T-helper 9 cell (primary cell): ENCODE data around the gene LYSMD2.
A peak's percentile ranks its signal among the peaks of the same experiment; 100 is the strongest.

ENCODE experiments used
- DNase-seq: peaks from one replicate; pipeline ENCODE4 v3.0.0-alpha.2; 2020

Gene LYSMD2

DNA sequence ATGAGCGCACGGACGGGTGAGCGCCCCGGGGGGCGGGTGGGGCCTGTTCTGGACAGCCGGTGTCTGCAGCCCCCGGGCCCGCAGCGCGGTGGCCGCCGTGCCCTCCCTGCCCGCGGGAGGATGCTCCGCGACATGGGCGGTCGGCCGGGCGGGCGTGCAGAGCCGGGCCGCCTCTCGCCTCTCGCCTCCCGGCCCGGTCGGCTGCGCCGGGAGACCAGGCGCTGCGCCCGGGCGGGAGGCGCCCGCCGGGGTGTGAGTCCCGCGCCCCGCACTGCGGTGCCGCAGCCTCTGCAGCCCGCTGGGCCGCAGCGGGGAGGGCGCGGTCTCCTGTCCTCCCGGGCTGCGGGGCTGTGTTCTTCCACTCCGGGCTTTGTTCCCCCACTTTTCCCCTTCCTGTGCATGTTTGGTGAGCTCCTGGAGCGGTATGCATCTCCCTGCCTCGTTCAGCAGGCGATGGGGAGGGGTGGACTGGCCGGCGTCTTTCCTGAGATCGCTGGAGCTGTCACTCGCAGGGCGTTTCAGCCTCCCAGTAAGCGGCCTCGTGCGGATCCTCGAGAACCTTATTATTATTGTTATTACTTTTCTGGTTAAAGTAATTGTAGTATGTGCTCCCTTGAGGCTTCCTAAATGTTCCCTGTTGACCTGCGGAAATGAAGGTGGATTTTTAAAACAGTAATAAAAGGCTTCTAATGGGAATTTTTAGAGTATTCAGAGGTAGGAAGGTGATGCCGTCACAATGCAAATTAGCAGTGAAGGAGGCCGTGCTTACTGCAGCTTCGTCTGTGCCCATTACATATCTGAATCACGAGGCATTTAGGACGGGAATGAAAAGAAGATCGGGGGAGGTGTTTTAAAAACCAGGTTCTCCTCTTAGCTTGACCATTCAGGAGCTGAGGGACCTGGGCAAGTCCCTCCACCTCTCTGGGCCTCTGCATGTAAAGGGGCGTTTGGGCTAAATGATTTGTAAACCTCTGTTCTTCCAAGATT lies 14.5 kb upstream of the LYSMD2 start:
- DNase-seq, result no peak

DNA sequence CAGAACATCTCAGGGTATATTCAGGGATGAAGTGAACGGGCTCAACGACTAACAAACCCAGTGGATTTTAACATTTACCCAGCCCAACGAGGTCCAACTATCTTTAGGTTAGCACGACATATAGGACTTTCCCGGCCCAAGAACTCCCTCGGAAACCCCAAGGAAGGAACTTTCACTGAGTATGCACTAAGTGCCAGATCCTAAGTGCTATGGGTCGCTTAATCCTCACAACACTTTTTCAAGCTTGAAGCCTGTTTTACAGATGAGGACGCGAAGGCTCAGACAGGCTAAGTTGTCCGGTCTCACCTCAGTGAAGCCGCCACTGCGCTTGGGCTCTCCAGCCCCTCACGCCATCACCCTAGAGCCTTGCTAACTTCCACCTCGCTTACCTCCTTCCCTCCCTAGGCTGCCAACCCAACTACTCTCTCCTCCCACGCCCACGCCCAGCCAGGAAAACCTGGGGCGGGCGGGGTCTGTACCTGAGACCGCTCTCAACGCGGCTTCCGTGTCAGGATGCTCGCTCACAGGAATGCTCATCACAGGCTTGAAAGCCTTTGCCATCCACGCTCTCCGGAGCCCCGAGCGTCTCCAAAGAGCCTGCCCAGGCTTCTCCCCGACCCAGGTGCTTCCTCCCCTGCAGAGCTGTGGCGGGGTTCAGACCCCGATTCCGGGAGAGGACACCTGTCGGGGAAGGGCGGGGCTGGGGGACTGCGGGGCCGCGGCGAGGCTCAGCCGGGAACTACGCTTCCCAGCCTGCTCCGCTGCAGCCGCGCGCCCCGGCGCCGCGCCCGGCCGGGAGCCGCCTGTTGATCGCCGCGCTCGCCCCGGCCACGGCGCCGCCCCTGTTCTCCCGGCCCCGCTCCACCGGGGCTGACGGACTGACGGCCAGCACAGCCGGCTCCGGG lies 13.6 kb upstream of the LYSMD2 start, which contains the start of gene TMOD2:
Gene TMOD2 (plus strand): TSS at position 806 of the 905 bp plus-strand sequence. CDS start 14,845 bp downstream, outside the sequence.
- DNase-seq, result peak; percentile 37

DNA sequence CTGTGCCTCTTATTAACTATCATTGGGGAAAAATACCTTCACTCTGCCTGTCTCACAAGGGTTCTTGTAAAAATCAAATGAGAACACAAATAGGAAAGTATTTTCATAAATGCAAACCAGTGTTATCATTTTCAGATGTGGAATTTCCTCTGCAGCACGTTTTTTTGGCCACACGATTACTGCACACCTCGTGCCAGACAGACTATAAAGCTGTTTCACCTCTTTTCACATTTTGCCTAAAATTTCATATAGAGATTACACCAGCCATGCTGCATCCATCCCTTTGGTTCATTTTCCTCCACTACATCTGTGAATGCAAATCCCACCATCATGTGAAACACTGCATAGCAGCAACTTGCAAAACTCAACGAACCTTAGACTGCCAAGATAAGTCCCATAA lies 12.7 kb upstream of the LYSMD2 start:
- no peak for DNase-seq

DNA sequence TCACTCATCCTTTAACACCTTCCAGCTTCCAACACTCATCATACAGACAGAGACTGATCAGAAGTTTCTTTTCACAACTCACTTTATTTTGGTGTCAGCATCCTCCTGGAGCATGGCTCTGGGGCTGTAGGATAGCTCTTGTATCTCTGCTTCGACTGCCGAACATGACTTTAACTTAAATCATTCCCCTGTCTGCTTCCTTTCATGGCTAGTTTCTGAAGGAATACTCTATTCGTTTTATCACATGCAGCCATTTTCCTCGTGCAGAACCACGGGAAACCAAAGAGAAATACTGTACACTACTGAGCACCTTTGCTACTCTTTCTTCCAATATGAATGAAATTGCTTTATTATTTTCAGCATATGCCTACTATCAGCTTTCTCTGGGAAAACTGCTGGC lies 11.9 kb upstream of the LYSMD2 start:
- DNase-seq, result no peak

DNA sequence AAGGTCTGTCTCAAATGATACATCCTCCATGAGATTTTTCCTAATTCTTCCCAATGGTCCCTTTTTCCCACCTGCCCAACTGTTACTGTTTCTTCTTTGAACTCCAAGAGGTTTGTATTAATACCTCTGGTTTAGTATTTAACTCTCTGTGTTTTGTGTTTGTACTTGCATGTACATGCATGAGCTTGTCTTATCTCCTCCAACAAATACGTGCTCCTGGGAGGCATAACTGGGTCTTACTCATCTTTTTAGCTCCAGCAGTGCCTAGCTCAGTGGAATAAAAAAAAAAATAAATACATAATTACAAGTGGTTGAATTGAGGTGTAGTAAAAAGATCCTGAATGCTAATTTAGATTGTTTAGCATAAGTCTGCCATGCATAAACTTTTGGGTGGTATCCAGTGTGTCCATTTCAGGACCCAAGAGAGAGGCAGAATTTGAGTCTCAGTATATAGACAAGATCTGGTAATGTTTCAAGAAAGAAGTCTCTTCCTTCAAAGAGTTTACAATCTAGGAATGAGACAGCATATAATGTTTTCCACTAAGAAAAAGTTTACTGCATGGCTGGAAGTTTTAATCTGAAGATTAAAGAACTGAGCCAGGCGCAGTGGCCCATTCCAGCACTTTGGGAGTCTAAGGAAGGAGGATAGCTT lies 1.7 kb upstream of the LYSMD2 start:
- no peak for DNase-seq

DNA sequence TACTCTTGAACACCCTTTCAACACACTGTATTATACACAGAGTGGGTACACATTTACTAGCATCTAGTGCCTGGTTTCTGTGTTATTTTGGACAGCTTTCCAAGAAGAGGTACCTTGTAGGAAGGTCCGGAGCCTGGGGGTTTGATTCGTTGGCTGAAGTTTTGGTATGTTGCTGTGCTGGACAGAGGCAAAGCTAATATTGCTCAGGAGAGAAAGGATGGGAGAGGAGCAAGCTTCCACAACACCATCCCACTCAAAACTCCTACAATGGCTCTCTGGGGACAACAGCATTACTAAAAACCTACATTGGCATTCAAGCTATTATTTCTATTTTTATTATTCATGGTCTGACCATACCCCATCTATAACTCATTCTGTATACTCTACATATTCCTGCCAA lies 1.1 kb upstream of the LYSMD2 start:
- DNase-seq, result no peak

DNA sequence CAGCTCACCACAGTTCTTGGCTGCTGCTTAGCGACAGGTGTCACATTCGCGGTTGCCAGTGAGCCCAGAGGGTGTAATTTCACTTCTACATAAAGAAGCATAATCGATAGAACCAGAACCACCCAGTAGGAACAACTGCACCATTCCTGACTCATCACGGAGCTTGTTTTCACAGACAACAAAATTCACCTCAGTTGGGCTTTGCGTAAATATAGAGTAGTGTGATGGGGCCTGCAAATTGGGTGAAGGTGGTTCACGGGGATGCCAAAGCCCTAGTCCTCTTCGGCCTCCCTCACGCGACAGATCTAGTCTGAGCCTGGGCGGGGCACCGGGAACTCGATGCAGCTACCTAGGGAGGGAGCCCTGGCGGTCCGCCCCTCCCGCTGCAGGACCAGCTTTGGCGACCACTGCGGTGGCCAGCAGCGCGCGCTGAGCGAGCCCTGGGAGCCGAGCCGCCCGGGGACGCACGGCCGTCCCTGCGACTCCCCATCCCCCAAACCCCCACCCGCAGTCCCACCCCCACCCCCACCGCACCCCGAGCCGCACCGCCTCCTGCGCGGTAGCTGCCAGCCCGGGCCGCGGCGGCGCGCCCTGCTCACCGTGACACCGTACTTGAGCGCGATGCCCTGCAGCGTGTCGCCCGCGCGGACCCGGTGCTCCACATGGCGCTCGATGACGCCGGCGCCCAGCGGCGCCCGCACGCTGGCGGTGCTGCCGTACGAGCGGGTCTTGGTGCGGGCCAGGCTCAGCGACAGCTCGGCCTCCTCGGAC lies 519 bp downstream of the LYSMD2 start:
- DNase-seq, result peak; percentile 42

DNA sequence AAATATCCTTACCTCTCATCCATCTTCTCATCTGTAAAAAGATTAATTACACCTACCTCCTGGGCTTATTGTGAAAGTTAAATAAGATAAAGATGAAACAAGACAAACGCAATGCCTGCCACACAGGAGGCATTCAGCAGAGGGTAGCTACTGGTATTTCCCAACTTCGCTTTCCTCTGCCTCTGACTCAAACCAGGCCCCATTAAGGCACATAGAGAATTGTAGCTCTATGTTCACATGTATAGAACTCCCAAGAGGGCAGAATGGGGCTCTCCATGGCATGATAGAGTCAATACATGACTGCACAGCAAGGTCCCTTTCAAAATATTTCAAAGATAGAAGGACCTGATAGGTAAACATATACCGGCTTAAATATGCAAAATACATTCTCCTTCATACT lies 1.4 kb downstream of the LYSMD2 start:
- no peak for DNase-seq

DNA sequence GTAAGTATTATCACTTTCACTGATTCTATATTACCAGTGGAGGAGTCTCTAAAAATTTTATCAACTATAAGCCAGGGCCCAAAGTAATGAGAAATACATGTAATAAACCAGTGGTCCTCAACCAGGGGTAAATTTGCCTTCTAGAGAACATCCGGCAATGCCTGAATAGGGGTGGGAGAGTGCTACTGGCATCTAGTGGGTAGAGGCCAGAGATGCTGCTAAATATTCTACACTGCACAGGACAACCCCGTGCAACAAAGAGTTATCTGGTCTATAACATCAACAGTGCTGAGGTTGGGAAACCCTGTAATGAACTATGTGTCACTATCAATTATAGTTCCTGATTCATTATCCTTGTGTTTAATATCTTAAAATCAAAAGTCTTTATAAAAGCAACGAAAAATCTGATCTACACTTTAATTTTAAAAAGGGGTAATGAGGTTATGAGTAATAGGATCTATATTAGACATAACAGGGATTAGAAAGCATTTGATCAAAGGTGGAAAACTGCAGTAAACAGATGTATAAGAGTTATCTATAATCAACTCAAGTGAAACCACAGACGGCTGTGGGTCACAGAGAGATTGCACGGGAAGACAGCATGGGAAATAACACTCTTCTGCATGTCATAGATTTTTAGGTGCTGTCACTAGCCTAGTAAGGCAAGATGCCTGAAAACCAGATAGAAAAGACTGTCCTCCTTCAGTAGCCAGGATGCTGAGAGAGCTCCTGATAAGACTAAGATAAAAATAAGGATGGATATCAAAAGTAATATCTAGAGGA lies 2.0 kb downstream of the LYSMD2 start:
- DNase-seq, result peak; percentile 6

DNA sequence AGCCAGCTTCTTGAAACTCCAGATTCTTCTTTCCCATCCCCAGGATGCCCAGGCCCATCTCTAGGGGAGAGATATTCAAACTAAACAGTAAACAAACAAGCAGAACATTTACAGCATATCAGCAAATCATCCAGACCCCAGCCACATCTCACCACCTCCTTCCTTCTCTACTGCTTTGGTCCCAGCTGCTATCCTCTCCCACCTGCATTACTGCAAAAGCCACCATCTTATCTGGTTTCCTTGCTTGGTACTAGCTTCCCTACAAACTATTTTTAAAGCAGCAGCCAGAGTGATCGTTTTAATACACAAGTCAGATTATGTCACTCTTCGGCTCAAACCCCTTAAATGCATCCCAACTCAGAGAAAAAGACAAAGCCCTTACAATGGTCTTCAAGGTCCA lies 4.8 kb downstream of the LYSMD2 start:
- no peak for DNase-seq

DNA sequence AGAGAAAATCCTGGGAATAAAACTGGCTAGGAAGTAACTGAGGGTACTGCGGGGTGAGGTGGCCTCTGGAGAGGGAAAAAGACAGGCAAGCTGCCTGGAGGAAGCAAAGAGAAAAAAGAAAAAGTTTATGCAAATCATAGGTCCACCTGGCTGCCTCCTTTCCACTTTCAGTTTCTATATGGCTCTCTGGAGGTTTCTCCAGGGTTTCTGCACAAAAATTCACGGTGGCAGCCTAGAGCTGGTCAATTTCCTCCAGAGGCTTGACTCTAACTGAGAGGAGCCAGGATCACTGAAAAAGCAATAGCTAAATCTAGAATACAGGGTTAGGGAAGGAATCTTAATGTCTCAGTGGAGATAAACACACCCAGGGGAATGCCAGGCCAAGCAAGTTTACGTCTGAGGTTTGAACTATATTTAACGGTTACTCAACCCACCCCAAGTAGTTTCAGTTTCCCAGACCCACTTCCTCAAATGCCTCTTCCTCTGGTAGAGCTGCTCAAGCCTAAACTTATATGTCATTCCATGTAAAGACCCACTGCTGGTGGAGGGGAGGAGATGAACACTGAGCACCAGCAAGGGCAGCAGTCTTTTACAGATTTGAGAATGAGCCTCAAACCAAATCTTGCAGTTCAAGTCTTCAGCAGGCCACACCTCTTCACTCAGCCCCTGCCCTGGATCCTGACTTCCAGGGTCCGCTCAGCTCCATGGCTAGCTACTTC lies 5.7 kb downstream of the LYSMD2 start:
- peak; percentile 8 for DNase-seq

DNA sequence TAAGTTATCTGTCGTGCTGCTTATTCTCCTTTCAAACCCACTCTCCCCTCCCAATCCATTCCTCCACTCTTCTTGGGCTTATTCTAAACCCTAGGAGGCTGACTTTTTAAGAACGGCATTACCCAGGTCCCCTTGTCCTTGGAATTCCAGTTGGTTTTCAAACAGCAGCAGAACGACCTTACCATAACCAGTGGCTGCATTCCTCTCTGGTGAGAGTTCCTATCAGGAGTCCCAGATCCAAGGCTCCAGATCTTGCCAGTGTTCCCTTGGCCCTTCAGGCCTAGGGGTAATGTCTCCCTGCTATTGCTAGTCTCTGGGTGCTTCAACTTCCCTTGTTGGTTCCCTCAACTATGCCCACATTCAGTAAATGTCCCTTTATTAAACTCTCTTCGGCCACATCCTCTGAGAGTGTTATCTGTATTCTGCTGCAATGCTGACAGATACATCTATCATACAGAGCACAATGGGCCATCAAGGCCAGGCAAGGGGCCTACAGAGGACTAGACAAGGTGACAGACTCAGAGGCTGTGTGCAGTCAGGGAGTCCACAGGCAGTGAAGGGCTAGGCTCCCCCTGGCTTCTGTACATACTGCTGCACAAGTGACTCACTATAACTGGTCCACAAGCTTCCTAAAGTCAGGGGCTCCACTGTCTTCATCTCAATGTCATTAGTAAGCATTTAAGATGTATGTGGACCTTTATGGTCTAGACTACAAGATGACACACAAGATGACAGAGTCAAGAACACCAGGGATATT lies 10.1 kb downstream of the LYSMD2 start:
- DNase-seq, result no peak

DNA sequence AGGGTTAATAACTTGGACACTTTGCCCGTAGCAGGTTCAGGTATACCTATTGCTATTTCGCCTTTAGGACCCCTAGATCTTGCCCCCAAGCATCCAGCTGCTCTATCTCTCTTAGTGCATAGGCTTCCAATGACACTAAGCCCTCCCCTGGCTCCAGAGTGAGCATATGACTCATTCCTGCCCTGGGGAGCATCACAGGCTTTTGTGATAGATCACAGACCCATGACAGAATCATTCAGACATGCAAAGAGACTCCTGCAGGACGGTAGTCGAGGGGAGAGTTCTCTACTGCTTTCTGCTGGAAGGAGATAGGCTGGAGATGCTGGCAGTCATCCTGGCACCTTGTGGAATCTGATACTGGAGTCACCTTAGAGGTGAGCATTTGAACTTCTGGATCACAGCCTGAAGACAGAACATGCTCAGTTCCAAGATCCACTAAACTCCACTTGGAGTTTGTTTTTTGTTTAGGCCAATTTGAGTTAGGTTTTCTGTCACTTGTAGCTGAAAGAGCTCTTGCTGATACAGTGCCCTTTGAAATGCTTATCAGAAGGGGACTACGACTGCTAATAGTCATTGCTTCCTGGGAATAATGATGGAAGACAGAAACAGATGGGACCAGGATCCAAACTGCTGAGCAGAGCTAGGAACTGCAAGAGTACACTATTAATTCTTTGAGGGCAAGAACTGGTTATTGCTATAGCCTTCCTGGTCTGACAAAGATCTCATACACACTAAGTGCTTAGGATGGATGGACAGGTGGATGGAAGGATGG lies 11.0 kb downstream of the LYSMD2 start:
- no peak for DNase-seq

DNA sequence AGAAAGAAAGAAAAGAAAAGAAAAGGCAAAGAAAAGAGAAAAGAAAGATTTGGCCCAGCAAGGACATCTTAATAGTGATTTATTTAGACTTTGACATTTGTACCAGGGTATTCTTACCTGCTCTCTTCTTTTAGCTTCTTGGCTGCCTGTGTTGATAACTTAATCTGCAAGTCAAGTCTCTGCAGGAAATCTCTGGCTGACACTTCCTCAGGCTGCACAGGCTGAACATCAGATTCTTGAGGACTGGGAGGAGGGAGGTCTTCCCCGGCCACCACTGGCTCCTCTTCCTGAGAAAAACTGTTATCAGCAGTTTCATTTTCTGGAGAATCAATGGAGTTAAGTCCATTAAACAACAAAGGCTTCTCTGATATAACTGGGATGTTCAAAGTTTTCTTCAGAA lies 12.8 kb downstream of the LYSMD2 start:
- DNase-seq, result no peak

DNA sequence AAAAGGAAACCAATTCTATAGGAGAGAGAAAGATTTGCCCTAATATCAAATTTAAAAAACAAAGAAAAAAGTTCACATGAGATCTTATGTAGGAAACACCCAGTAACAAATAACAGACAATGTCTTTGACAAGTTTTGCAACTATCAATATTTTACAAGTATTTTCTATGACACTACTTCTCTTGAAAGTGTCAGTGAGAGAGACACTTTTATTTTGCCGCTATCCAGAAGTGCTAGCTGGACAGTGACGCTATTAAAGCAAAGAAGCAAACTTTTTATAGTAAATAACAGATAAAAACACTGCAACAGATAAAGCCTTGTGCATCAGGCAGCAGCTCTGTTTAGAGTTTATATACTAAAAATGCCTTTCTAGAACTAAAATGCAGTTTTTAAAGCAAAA lies 13.3 kb downstream of the LYSMD2 start:
- no peak for DNase-seq

DNA sequence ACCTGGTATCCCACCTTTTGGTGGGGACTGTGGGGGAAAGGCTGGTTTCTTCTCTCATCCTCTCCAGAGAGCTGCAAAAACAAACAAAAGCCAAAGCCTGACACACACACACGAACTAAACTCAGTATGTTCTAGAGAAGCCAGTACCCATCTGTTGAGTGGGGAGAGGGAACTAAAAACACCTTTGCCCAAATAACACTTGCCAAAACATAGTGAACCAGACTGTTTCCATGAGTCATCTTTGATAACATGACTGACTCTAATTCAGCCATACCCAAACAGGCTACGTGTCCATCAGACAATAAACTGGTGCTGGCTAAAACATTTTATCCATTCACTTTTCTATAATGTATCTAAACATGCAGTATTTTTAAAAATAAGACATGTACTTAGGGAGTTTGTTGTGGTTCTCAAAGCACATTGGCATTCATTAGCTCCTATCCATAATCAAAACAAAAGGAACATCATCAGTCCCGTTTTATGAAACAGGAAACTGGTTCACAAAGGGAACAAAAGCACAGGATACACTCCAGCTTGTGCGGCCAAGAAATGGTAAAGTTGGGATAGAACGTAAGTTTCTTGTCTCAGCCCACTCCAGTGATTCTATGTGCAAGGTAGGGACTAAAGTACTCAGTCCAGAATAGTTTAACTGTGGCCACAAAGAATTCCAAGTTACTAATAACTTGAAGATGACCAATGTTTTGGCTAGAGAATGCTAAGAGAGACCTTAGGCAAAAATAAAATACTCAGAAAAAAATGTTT lies 16.1 kb downstream of the LYSMD2 start:
- DNase-seq, result no peak

DNA sequence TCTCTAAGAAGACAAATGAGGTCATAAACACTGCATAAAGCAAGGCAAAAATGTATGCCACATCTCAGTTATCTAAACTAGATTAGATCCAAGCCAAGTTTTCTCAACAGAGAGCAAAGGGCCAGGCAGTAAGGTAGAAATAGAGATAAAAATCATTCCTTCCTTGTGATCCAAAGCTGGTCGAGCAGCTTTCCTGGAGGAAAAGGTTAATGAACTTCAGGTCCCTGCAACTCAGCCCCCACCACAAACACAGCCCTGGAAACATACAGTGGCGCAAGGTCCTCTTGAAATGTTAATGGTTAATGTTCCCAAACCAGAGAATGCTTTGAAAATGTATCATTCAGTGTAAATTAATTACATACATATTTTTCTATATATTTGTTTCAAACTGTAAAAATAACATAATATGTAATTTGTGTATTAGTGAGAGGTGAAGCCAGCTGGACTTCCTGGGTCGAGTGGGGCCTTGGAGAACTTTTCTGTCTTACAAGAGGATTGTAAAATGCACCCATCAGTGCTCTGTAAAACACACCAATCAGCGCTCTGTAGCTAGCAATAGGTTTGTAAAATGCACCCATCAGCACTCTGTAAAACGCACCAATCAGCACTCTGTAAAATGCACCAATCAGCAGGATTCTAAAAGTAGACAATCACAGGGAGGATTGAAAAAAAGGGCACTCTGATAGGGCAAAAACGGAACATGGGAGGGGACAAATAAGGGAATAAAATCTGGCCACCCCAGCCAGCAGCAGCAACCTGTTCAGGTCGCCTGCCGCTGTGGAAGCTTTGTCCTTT lies 17.1 kb downstream of the LYSMD2 start:
- no peak for DNase-seq
